HG02642 (cell line): ENCODE measurements around the gene SNED1.

Source experiments
- ATAC-seq: cut with Tn5 transposase; IDR thresholded peaks from one replicate; pipeline ENCODE4 v1.9.1; 2021; ENCODE audit warnings: mild to moderate bottlenecking; ENCODE audit not compliant: unreplicated experiment, poor library complexity

The SNED1 gene

GRCh38 chr2:241137276-241138190 lies 139.1 kb downstream of the SNED1 start:
- no peak for ATAC-seq

- ATAC-seq = no peak
Measured at GRCh38 chr2:241138471-241138870, 140.1 kb downstream of the SNED1 start.

GRCh38 chr2:241139531-241140444 lies 141.4 kb downstream of the SNED1 start:
- no peak for ATAC-seq

- ATAC-seq = no peak
Measured at GRCh38 chr2:241140445-241140840, 142.0 kb downstream of the SNED1 start.

- ATAC-seq = no peak
Measured at GRCh38 chr2:241141214-241141770, 142.9 kb downstream of the SNED1 start.

- ATAC-seq = no peak
Measured at GRCh38 chr2:241142063-241142462, 143.6 kb downstream of the SNED1 start.

GRCh38 chr2:241142593-241142992 lies 144.2 kb downstream of the SNED1 start:
- ATAC-seq = no peak
